ENCODE data around the gene FRRS1.

FRRS1 gene

GRCh38 chr1:99660496-99660895 lies 105.9 kb downstream of the FRRS1 start:
- Histone ChIP-seq H4K20me1 (ENCODE audit: insufficient read depth, low read length) (no peaks in the 10 kb centered on the region), H3K9me3 (ENCODE audit: insufficient read depth, low read length, severe bottlenecking) (no peaks in the 10 kb centered on the region), H2AFZ (ENCODE audit: low read depth, low read length) (no peak overlapping the region), H3K36me3 (ENCODE audit: insufficient read depth, low read length) (no peaks in the 10 kb centered on the region), H3K4me3 (ENCODE audit: low read depth in 1 of 2, low read length in 2 of 2) (no peak overlapping the region), H3K27me3 (ENCODE audit: insufficient read depth, low read length, poor library complexity) (no peaks in the 10 kb centered on the region), H3K27ac (ENCODE audit: low read length) (no peak overlapping the region), H3K4me1 (ENCODE audit: insufficient read depth, low read length) (no peaks in the 10 kb centered on the region), H3K79me2 (ENCODE audit: insufficient read depth, low read length) (no peaks in the 10 kb centered on the region), H3K4me2 (ENCODE audit: insufficient read depth, low read length) (no peak overlapping the region), H3K9ac (ENCODE audit: low read depth, low read length) (no peak overlapping the region)
- ATAC-seq (ENCODE audit: insufficient read depth, low read depth) (no peak), DNase-seq (no peak)
- TF ChIP-seq CTCF (IDR thresholded peaks at IDR 0.05; ENCODE audit: borderline replicate concordance, extremely low read depth, low read length, poor library complexity, severe bottlenecking) (no peak), EZH2 (IDR thresholded peaks at IDR 0.05; ENCODE audit: borderline replicate concordance, low read depth, low read length, severe bottlenecking) (no peak)

- DNase-seq (no peak), ATAC-seq (ENCODE audit: insufficient read depth, low read depth) (no peak)
- Histone ChIP-seq H2AFZ (ENCODE audit: low read depth, low read length) (no peak overlapping the region), H3K36me3 (ENCODE audit: insufficient read depth, low read length) (no peaks in the 10 kb centered on the region), H3K4me3 (ENCODE audit: low read depth in 1 of 2, low read length in 2 of 2) (no peak overlapping the region), H3K79me2 (ENCODE audit: insufficient read depth, low read length) (no peaks in the 10 kb centered on the region), H4K20me1 (ENCODE audit: insufficient read depth, low read length) (no peaks in the 10 kb centered on the region), H3K9ac (ENCODE audit: low read depth, low read length) (no peak overlapping the region), H3K9me3 (ENCODE audit: insufficient read depth, low read length, severe bottlenecking) (no peaks in the 10 kb centered on the region), H3K27ac (ENCODE audit: low read length) (no peak overlapping the region), H3K27me3 (ENCODE audit: insufficient read depth, low read length, poor library complexity) (no peaks in the 10 kb centered on the region), H3K4me1 (ENCODE audit: insufficient read depth, low read length) (no peaks in the 10 kb centered on the region), H3K4me2 (ENCODE audit: insufficient read depth, low read length) (no peak overlapping the region)
- TF ChIP-seq EZH2 (IDR thresholded peaks at IDR 0.05; ENCODE audit: borderline replicate concordance, low read depth, low read length, severe bottlenecking) (no peak), CTCF (IDR thresholded peaks at IDR 0.05; ENCODE audit: borderline replicate concordance, extremely low read depth, low read length, poor library complexity, severe bottlenecking) (no peak)
These were observed 106.7 kb downstream of the FRRS1 start for GRCh38 chr1:99659755-99660210.

All from DND-41 (cell line).